GM23338 (cell line): ENCODE data around the gene RGS21. TPM values are rescaled to one million over a fixed set of nuclear protein-coding genes. Genes with fewer than 3 reads are reported as not detected.

ENCODE experiments used
- ATAC-seq: fragments of 200-7000 bp; cut with Tn5 transposase; 3 replicates; pipeline ENCODE4 v1.9.1; 2020
- DNase-seq: peaks from one replicate; pipeline ENCODE4 v3.0.0-alpha.2; 2015; ENCODE audit warnings: low spot score
- H2AFZ ChIP-seq: fragments of 200-600 bp; sonication (generic); 2 replicates; pipeline ENCODE4 v1.8.0; 2016; ENCODE audit warnings: antibody characterized with exemption, mild to moderate bottlenecking, moderate library complexity
- H3F3A ChIP-seq: fragments of 200-600 bp; sonication (generic); replicated peaks from 2 replicates; pipeline ENCODE4 v1.8.0; 2017; ENCODE audit warnings: antibody characterized with exemption, mixed run types, low read depth
- H3K27ac ChIP-seq: fragments of 200-600 bp; sonication (generic); 2 replicates; pipeline ENCODE4 v1.6.1; 2016; ENCODE audit warnings: low read depth
- H3K27me3 ChIP-seq: fragments of 200-600 bp; sonication (generic); 2 replicates; pipeline ENCODE4 v1.8.0; 2016; ENCODE audit warnings: mild to moderate bottlenecking, mixed run types, moderate library complexity; ENCODE audit not compliant: insufficient read depth
- H3K36me3 ChIP-seq: fragments of 200-600 bp; sonication (generic); 2 replicates; pipeline ENCODE4 v1.8.0; 2016; ENCODE audit warnings: mild to moderate bottlenecking; ENCODE audit not compliant: insufficient read depth
- H3K4me1 ChIP-seq: fragments of 200-600 bp; sonication (generic); 2 replicates; pipeline ENCODE4 v1.8.0; 2016; ENCODE audit warnings: mild to moderate bottlenecking, moderate library complexity; ENCODE audit not compliant: insufficient read depth
- H3K4me2 ChIP-seq: fragments of 200-600 bp; sonication (generic); 2 replicates; pipeline ENCODE4 v1.7.1; 2017; ENCODE audit warnings: mixed run types
- H3K4me3 ChIP-seq: fragments of 200-600 bp; sonication (generic); 2 replicates; pipeline ENCODE4 v1.6.1; 2016; ENCODE audit warnings: mixed run types
- H3K79me2 ChIP-seq: fragments of 200-600 bp; sonication (generic); replicated peaks from 2 replicates; pipeline ENCODE4 v1.8.0; 2017; ENCODE audit warnings: mild to moderate bottlenecking; ENCODE audit not compliant: insufficient read depth
- H3K9me2 ChIP-seq: fragments of 200-600 bp; sonication (generic); 2 replicates; pipeline ENCODE4 v1.8.0; 2017; ENCODE audit not compliant: insufficient read depth
- H4K20me1 ChIP-seq: fragments of 200-600 bp; sonication (generic); replicated peaks from 2 replicates; pipeline ENCODE4 v1.8.0; 2017; ENCODE audit warnings: mild to moderate bottlenecking; ENCODE audit not compliant: insufficient read depth
- H3K27ac Mint-ChIP-seq: 2 replicates; pipeline ENCODE4 v1.8.0; 2020; ENCODE audit warnings: inconsistent platforms, mild to moderate bottlenecking, moderate library complexity, mixed read lengths
- H3K27me3 Mint-ChIP-seq: 3 replicates; pipeline ENCODE4 v1.8.0; 2022; ENCODE audit warnings: low read depth, mild to moderate bottlenecking, moderate library complexity, mixed read lengths, inconsistent platforms; ENCODE audit not compliant: insufficient read depth, poor library complexity
- H3K36me3 Mint-ChIP-seq: 3 replicates; pipeline ENCODE4 v1.8.0; 2021; ENCODE audit warnings: low read depth, mild to moderate bottlenecking, inconsistent platforms, moderate library complexity, mixed read lengths
- H3K4me1 Mint-ChIP-seq: 3 replicates; pipeline ENCODE4 v1.8.0; 2020; ENCODE audit warnings: mild to moderate bottlenecking, inconsistent platforms, mixed read lengths
- H3K4me3 Mint-ChIP-seq: 3 replicates; pipeline ENCODE4 v1.8.0; 2021; ENCODE audit warnings: moderate library complexity, mild to moderate bottlenecking, inconsistent platforms, mixed read lengths
- H3K9me3 Mint-ChIP-seq: 3 replicates; pipeline ENCODE4 v1.8.0; 2020; ENCODE audit warnings: moderate library complexity, mild to moderate bottlenecking, inconsistent platforms, mixed read lengths
- CREB1 ChIP-seq: fragments of 250-450 bp; sonication (Bioruptor Pico); IDR thresholded peaks from 2 replicates; pipeline ENCODE4 v1.5.0; 2020; ENCODE audit warnings: low read depth, mild to moderate bottlenecking, moderate library complexity
- CTCF ChIP-seq, 2 experiments: fragments of 200-600 bp in 1 of 2; sonication (generic) in 1 of 2; conservative IDR thresholded peaks; 2 replicates each; pipeline versions ENCODE4 v1.5.1 to v1.6.1; 2016 to 2017; ENCODE audit warnings: antibody characterized with exemption in 2 of 2, low read depth in 2 of 2, mild to moderate bottlenecking in 2 of 2, moderate library complexity in 1 of 2
- ETS1 ChIP-seq: IDR thresholded peaks from 2 replicates; pipeline ENCODE4 v1.6.1; 2016; ENCODE audit warnings: antibody characterized with exemption
- EZH2 ChIP-seq: fragments of 200-600 bp; sonication (generic); IDR thresholded peaks from one replicate; pipeline ENCODE4 v1.8.0; 2017; ENCODE audit warnings: antibody characterized with exemption, mild to moderate bottlenecking, low read depth; ENCODE audit not compliant: unreplicated experiment
- EZH2phosphoT487 ChIP-seq: fragments of 200-600 bp; sonication (generic); IDR thresholded peaks from one replicate; pipeline ENCODE4 v1.8.1; 2018; ENCODE audit warnings: antibody characterized with exemption; ENCODE audit not compliant: unreplicated experiment
- JUNB ChIP-seq: IDR thresholded peaks from one replicate; pipeline ENCODE4 v1.6.1; 2016; ENCODE audit warnings: antibody characterized with exemption; ENCODE audit not compliant: unreplicated experiment
- NANOG ChIP-seq: IDR thresholded peaks from 2 replicates; pipeline ENCODE4 v1.6.1; 2016; ENCODE audit warnings: antibody characterized with exemption, borderline replicate concordance
- POLR2AphosphoS5 ChIP-seq: IDR thresholded peaks from 2 replicates; pipeline ENCODE4 v1.6.1; 2016; ENCODE audit warnings: antibody characterized with exemption, low read depth
- STAT1 ChIP-seq: IDR thresholded peaks from one replicate; pipeline ENCODE4 v1.6.1; 2016; ENCODE audit warnings: antibody characterized with exemption; ENCODE audit not compliant: unreplicated experiment
- ZNF114 ChIP-seq: fragments of 250-450 bp; sonication (Bioruptor Pico); IDR thresholded peaks from 2 replicates; pipeline ENCODE4 v1.5.0; 2020; ENCODE audit warnings: mild to moderate bottlenecking, moderate library complexity
- ZNF331 ChIP-seq: fragments of 250-450 bp; sonication (Bioruptor Pico); IDR thresholded peaks from 2 replicates; pipeline ENCODE4 v1.5.0; 2020; ENCODE audit warnings: low read depth, mild to moderate bottlenecking, moderate library complexity
- ZNF462 ChIP-seq: fragments of 250-450 bp; sonication (Bioruptor Pico); IDR thresholded peaks from 2 replicates; pipeline ENCODE4 v1.5.0; 2020; ENCODE audit warnings: mild to moderate bottlenecking, moderate library complexity
- polyA plus RNA-seq: library from polyadenylated mRNA; unstranded; fragments of >200 nt; fragmentation: Nextera tagmentation; extraction: Ambion mirVana; gene quantifications from 2 replicates; pipeline ENCODE4 v1.2.1, GENCODE V29; 2016
- total RNA-seq: library from RNA; depleted of rRNA; stranded (reverse); fragments of >200 nt; shearing (Covaris generic); gene quantifications from 2 replicates; pipeline ENCODE4 v1.2.3, GENCODE V29; 2014
- TF ChIP-seq, protein P1 (sequence below): IDR thresholded peaks from one replicate; pipeline ENCODE4 v1.6.1; 2018; ENCODE audit warnings: antibody characterized with exemption; ENCODE audit not compliant: unreplicated experiment

RGS21 gene
- total and polyA plus RNA-seq, 2 experiments from 2014 or later = not detected

- no peak overlapping the region for H3K27ac Mint-ChIP-seq
- no peak for ATAC-seq
These were observed 41.1 kb downstream of the RGS21 start for GRCh38 chr1:192357924-192358323.

More at GRCh38 chr1:192357924-192358323, 41.1 kb downstream of the RGS21 start:
- no peaks in the 10 kb centered on the region for H4K20me1 ChIP-seq
- Mint-ChIP-seq H3K4me3 (no peak overlapping the region), H3K27me3 (peaks cover 2% of the 10 kb centered on the region), H3K9me3 (no peaks in the 10 kb centered on the region), H3K36me3 (no peaks in the 10 kb centered on the region), H3K4me1 (peaks cover 17% of the 10 kb centered on the region)
- H3K4me2 ChIP-seq = no peak overlapping the region
- no peak overlapping the region for H3K27ac ChIP-seq
- no peaks in the 10 kb centered on the region for H3K9me2 ChIP-seq
- no peak for TF ChIP-seq EZH2phosphoT487
- TF ChIP-seq EZH2 = no peak
- no peak for TF ChIP-seq STAT1
- TF ChIP-seq CTCF (conservative IDR thresholded peaks at IDR 0.05; ENCODE audit: low read depth in 2 of 2) = no peak
- no peak for TF ChIP-seq ZNF114
- TF ChIP-seq ETS1 = no peak
- TF ChIP-seq NANOG = no peak
- TF ChIP-seq ZNF331 (CRISPR knock-in tag) = no peak
- TF ChIP-seq JUNB = no peak
- TF ChIP-seq, protein P1, sequence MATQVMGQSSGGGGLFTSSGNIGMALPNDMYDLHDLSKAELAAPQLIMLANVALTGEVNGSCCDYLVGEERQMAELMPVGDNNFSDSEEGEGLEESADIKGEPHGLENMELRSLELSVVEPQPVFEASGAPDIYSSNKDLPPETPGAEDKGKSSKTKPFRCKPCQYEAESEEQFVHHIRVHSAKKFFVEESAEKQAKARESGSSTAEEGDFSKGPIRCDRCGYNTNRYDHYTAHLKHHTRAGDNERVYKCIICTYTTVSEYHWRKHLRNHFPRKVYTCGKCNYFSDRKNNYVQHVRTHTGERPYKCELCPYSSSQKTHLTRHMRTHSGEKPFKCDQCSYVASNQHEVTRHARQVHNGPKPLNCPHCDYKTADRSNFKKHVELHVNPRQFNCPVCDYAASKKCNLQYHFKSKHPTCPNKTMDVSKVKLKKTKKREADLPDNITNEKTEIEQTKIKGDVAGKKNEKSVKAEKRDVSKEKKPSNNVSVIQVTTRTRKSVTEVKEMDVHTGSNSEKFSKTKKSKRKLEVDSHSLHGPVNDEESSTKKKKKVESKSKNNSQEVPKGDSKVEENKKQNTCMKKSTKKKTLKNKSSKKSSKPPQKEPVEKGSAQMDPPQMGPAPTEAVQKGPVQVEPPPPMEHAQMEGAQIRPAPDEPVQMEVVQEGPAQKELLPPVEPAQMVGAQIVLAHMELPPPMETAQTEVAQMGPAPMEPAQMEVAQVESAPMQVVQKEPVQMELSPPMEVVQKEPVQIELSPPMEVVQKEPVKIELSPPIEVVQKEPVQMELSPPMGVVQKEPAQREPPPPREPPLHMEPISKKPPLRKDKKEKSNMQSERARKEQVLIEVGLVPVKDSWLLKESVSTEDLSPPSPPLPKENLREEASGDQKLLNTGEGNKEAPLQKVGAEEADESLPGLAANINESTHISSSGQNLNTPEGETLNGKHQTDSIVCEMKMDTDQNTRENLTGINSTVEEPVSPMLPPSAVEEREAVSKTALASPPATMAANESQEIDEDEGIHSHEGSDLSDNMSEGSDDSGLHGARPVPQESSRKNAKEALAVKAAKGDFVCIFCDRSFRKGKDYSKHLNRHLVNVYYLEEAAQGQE = no peak
- no peak for TF ChIP-seq POLR2AphosphoS5
- no peak for TF ChIP-seq CREB1 (CRISPR knock-in tag)
- TF ChIP-seq ZNF462 (CRISPR knock-in tag) = no peak
- H3K36me3 ChIP-seq = no peaks in the 10 kb centered on the region
- H3K4me3 ChIP-seq = no peak overlapping the region
- no peak for DNase-seq
- no peaks in the 10 kb centered on the region for H3F3A ChIP-seq
- no peaks in the 10 kb centered on the region for H3K27me3 ChIP-seq
- peaks cover 15% of the 10 kb centered on the region; the same call in 1 of the 2 replicates for H3K4me1 ChIP-seq
- H3K79me2 ChIP-seq = no peaks in the 10 kb centered on the region
- H2AFZ ChIP-seq = no peak overlapping the region
